SK-N-SH (cell line): ENCODE results near the gene OR14A16. TPM values are rescaled to one million over a fixed set of nuclear protein-coding genes. Genes with fewer than 3 reads are reported as not detected.
A peak's percentile ranks its signal among the peaks of the same experiment; 100 is the strongest.

ENCODE experiments used
- CTCF ChIA-PET: fragments of 300-600, 350-600 bp; formaldehyde crosslinking; extraction: SDS; loops from one replicate; lab custom pipeline; 2021; lab: Yijun Ruan, JAX
- POLR2A ChIA-PET: fragments of 350-600 bp; sonication (Branson Sonifier 250); formaldehyde crosslinking; extraction: SDS; loops from one replicate; lab custom pipeline; 2020; ENCODE audit warnings: antibody characterized with exemption, inconsistent platforms; lab: Yijun Ruan, JAX
- DNase-seq: peaks from one replicate; pipeline ENCODE4 v3.0.0; 2012
- H2AFZ ChIP-seq: fragments of 200-600 bp; sonication (generic); 2 replicates; pipeline ENCODE4 v1.8.1; 2016; ENCODE audit warnings: antibody characterized with exemption, mild to moderate bottlenecking, low read depth
- H3F3A ChIP-seq: fragments of 200-600 bp; sonication (generic); replicated peaks from 2 replicates; pipeline ENCODE3; 2016; ENCODE audit warnings: antibody characterized with exemption, mild to moderate bottlenecking; ENCODE audit not compliant: insufficient read depth
- H3K27ac ChIP-seq, 2 experiments: fragments of 200-500 bp in 1 of 2; fragments of 200-600 bp in 1 of 2; sonication (Bioruptor generic) in 1 of 2; sonication (generic), shearing (Covaris generic) in 1 of 2; 2 replicates each; pipeline versions ENCODE4 v1.5.1 to v1.6.1; 2014 to 2016; ENCODE audit warnings: low read depth in 2 of 2, inconsistent platforms in 1 of 2, low read length in 1 of 2, mild to moderate bottlenecking in 1 of 2, mixed read lengths in 1 of 2
- H3K27me3 ChIP-seq: fragments of 200-600 bp; sonication (generic), shearing (Covaris generic); 2 replicates; pipeline ENCODE4 v1.6.1; 2016; ENCODE audit warnings: mixed run types; ENCODE audit not compliant: insufficient read depth
- H3K36me3 ChIP-seq, 2 experiments: fragments of 200-500 bp in 1 of 2; fragments of 200-600 bp in 1 of 2; sonication (Bioruptor generic) in 1 of 2; sonication (generic) in 1 of 2; replicated peaks in 1 of 2; 2 replicates each; pipeline versions ENCODE3 to v1.5.1; 2014 to 2016; ENCODE audit warnings: low read length in 1 of 2, mild to moderate bottlenecking in 1 of 2; ENCODE audit not compliant: insufficient read depth in 2 of 2, control insufficient read depth in 1 of 2
- H3K4me1 ChIP-seq, 2 experiments: fragments of 200-500 bp in 1 of 2; fragments of 200-600 bp in 1 of 2; sonication (Bioruptor generic) in 1 of 2; sonication (generic), shearing (Covaris generic) in 1 of 2; 2 replicates each; pipeline versions ENCODE4 v1.5.1 to v1.6.1; 2014 to 2016; ENCODE audit warnings: low read depth in 1 of 2, low read length in 1 of 2, mixed run types in 1 of 2; ENCODE audit not compliant: insufficient read depth in 2 of 2, control insufficient read depth in 1 of 2
- H3K4me2 ChIP-seq: fragments of 200-600 bp; sonication (generic), shearing (Covaris generic); 2 replicates; pipeline ENCODE4 v1.6.1; 2017; ENCODE audit warnings: mixed run types
- H3K4me3 ChIP-seq, 2 experiments: fragments of 200-500 bp in 1 of 2; fragments of 200-600 bp in 1 of 2; sonication (Bioruptor generic) in 1 of 2; sonication (generic), shearing (Covaris generic) in 1 of 2; 2 replicates each; pipeline versions ENCODE4 v1.5.1 to v1.8.1; 2014 to 2016; ENCODE audit warnings: low read depth in 2 of 2, inconsistent platforms in 1 of 2, low read length in 1 of 2, mild to moderate bottlenecking in 1 of 2, mixed read lengths in 1 of 2, moderate library complexity in 1 of 2
- H3K79me2 ChIP-seq: fragments of 200-600 bp; sonication (generic); 2 replicates; pipeline ENCODE4 v1.8.1; 2017; ENCODE audit warnings: mild to moderate bottlenecking; ENCODE audit not compliant: insufficient read depth
- H3K9ac ChIP-seq: fragments of 200-600 bp; sonication (generic); 2 replicates; pipeline ENCODE4 v1.6.1; 2017; ENCODE audit warnings: mixed run types
- H3K9me2 ChIP-seq: fragments of 200-600 bp; sonication (generic); 2 replicates; pipeline ENCODE4 v1.6.1; 2017; ENCODE audit warnings: mixed run types
- H3K9me3 ChIP-seq: fragments of 200-600 bp; sonication (generic); 2 replicates; pipeline ENCODE4 v1.6.1; 2017; ENCODE audit warnings: mixed run types, mild to moderate bottlenecking, moderate library complexity
- H4K20me1 ChIP-seq: fragments of 200-600 bp; sonication (generic); 2 replicates; pipeline ENCODE4 v1.6.1; 2017; ENCODE audit warnings: mild to moderate bottlenecking, mixed run types; ENCODE audit not compliant: insufficient read depth
- CHD2 ChIP-seq: fragments of 150-350 bp; IDR thresholded peaks from 2 replicates; pipeline ENCODE4 v1.6.1; 2018; ENCODE audit warnings: low read length; ENCODE audit not compliant: partially characterized antibody
- GATA2 ChIP-seq: sonication (generic); formaldehyde crosslinking; IDR thresholded peaks from 2 replicates; pipeline ENCODE4 v1.5.0; 2020; ENCODE audit warnings: mild to moderate bottlenecking, missing genetic modification reagents
- RFX5 ChIP-seq: IDR thresholded peaks from 2 replicates; pipeline ENCODE4 v1.6.1; 2012; ENCODE audit warnings: mild to moderate bottlenecking, improper control_type of control experiment, low read length
- SIN3A ChIP-seq: IDR thresholded peaks from 2 replicates; pipeline ENCODE4 v1.6.1; 2012; ENCODE audit warnings: low read depth, mild to moderate bottlenecking, low read length, moderate library complexity, borderline replicate concordance
- WGBS: methylation state at CpG from one replicate; pipeline ENCODE4 v1.1.6; 2017; ENCODE audit warnings: low lambda C conversion rate; 5-methylcytosine and 5-hydroxymethylcytosine counted together
- polyA plus RNA-seq, 3 experiments: library from polyadenylated mRNA; depleted of rRNA; stranded (reverse); fragments of >200 nt; gene quantifications; 2 replicates each; pipeline ENCODE4 v1.2.3, GENCODE V29; 2012
- TF ChIP-seq, protein P1 (sequence below): IDR thresholded peaks from 2 replicates; pipeline ENCODE4 v1.4.0; 2012; ENCODE audit warnings: low read depth
- TF ChIP-seq, protein P2 (sequence below): fragments of 200-600 bp; sonication (generic); IDR thresholded peaks from 2 replicates; pipeline ENCODE4 v1.6.1; 2017; ENCODE audit warnings: antibody characterized with exemption, mild to moderate bottlenecking, moderate library complexity

The OR14A16 gene
- polyA plus RNA-seq, 1 of the 3 experiments (the other 2 are of a cell fraction) = not detected

DNA sequence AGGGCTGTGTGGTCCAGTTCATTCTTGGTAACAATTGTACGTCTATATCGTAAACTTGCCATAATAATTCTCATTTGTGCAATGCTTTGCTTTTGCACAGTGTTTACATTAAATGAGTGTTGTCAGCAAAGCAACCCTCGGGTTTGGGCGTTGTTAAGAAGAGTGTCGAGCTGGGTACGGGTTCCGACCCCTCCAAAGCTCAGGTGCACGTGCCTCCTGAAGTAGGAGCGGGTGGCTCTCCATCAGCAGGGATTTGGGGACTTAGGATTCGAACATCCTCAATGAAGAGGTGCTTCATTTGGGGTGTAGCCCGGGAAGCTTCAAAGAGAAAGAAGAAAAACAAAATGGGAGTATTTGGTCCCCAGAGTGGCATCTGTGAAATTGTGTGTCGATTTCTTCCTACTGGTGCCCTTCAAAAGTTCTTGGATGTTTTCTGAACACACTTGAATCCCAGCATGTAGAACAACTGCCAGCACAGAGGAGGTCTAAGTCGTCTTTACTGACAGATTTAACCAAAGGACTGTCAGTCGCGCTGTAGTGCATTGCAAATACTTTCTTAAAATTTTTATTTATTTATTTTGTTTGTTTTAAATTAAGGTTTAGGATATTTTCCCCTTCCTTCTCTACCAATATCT lies 34.2 kb upstream of the OR14A16 start:
- Histone ChIP-seq H3K4me1 (no peaks in the 10 kb centered on the region), H3K27me3 (peaks cover 18% of the 10 kb centered on the region; the same call in 1 of the 2 replicates), H4K20me1 (no peaks in the 10 kb centered on the region), H2AFZ (no peak overlapping the region; the same call in 1 of the 2 replicates), H3F3A (no peaks in the 10 kb centered on the region), H3K4me2 (peak overlapping the region; percentile 41; the same call in 1 of the 2 replicates), H3K9me2 (no peaks in the 10 kb centered on the region), H3K79me2 (no peaks in the 10 kb centered on the region), H3K27ac (no peak overlapping the region), H3K36me3 (no peaks in the 10 kb centered on the region), H3K4me3 (no peak overlapping the region), H3K9ac (no peak overlapping the region), H3K9me3 (no peaks in the 10 kb centered on the region)
- 7% methylated on average over 15 of the region's 15 CpGs for WGBS
- DNase-seq = no peak
- ChIA-PET CTCF (no interaction called here), POLR2A (no interaction called here)
- no peak for TF ChIP-seq GATA2 (CRISPR knock-in tag)
- TF ChIP-seq CHD2 = no peak

DNA sequence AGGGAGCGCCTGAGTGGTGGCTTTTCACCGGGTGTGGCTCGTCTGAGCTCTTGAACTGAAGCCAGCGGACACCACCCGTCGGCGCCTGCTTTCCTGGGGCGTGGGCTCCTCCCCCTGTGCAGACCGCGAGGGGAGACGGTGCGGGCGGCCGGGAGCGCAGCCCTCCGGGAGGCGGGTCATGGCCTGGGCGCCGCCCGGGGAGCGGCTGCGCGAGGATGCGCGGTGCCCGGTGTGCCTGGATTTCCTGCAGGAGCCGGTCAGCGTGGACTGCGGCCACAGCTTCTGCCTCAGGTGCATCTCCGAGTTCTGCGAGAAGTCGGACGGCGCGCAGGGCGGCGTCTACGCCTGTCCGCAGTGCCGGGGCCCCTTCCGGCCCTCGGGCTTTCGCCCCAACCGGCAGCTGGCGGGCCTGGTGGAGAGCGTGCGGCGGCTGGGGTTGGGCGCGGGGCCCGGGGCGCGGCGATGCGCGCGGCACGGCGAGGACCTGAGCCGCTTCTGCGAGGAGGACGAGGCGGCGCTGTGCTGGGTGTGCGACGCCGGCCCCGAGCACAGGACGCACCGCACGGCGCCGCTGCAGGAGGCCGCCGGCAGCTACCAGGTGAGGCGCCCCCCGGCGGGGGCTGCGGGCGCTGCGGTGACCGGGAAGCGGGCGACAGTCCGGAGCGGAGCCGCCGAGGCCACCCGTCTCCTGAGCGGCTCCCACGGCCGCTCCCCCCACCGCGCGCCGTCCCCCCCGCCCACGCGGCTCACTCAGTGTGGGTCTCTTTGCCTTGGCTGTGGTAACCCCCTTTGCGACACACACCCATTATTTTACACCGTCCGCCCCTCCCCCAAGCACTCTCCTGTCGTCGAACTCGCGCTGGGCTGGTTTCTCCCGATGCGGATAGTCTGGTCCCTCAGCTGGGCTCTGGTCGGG lies 33.4 kb upstream of the OR14A16 start, which contains the start of gene TRIM58:
Gene TRIM58 (plus strand): TSS at position 119 of the 916 bp plus-strand sequence. CDS start 60 bp downstream, at position 179.
- no peak for TF ChIP-seq RFX5
- no peak for TF ChIP-seq SIN3A
- TF ChIP-seq, protein P1, sequence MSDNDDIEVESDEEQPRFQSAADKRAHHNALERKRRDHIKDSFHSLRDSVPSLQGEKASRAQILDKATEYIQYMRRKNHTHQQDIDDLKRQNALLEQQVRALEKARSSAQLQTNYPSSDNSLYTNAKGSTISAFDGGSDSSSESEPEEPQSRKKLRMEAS = no peak
- TF ChIP-seq, protein P2, sequence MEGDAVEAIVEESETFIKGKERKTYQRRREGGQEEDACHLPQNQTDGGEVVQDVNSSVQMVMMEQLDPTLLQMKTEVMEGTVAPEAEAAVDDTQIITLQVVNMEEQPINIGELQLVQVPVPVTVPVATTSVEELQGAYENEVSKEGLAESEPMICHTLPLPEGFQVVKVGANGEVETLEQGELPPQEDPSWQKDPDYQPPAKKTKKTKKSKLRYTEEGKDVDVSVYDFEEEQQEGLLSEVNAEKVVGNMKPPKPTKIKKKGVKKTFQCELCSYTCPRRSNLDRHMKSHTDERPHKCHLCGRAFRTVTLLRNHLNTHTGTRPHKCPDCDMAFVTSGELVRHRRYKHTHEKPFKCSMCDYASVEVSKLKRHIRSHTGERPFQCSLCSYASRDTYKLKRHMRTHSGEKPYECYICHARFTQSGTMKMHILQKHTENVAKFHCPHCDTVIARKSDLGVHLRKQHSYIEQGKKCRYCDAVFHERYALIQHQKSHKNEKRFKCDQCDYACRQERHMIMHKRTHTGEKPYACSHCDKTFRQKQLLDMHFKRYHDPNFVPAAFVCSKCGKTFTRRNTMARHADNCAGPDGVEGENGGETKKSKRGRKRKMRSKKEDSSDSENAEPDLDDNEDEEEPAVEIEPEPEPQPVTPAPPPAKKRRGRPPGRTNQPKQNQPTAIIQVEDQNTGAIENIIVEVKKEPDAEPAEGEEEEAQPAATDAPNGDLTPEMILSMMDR = peak; percentile 23; the same call in 1 of the 2 replicates
- TF ChIP-seq, all 33 proteins: peak for 1
- no peak within 1 kb of the TSS for H3K9ac ChIP-seq
- peaks cover 18% of the 10 kb centered on the region; the same call in 1 of the 2 replicates for H3K27me3 ChIP-seq
- H3K4me1 ChIP-seq = no peaks in the 10 kb centered on the region
- 20% methylated on average over 21 of the region's 109 CpGs for WGBS
- ChIA-PET POLR2A (no interaction called here), CTCF (no interaction called here)
- peak within 1 kb of the TSS; percentile 8 to 47; a peak in 3 of 4 replicates for H3K4me3 ChIP-seq
- H2AFZ ChIP-seq = peak within 1 kb of the TSS; percentile 51
- no peaks in the 10 kb centered on the region for H3K79me2 ChIP-seq
- H3K9me2 ChIP-seq = no peaks in the 10 kb centered on the region
- H3K36me3 ChIP-seq = no peaks in the 10 kb centered on the region
- DNase-seq = peak; percentile 62
- H3K9me3 ChIP-seq = no peaks in the 10 kb centered on the region
- H3K27ac ChIP-seq = no peak within 1 kb of the TSS
- no peaks in the 10 kb centered on the region for H4K20me1 ChIP-seq
- H3K4me2 ChIP-seq = peak within 1 kb of the TSS; percentile 47
- no peaks in the 10 kb centered on the region for H3F3A ChIP-seq
